Vagina (tissue), 2 donors: ENCODE results near the gene SPEM2. TPM values are rescaled to one million over a fixed set of nuclear protein-coding genes. Genes with fewer than 3 reads are reported as not detected.

Experiments
- DNase-seq, 2 donors: peaks; one replicate each; pipeline ENCODE4 v3.0.0-alpha.2; 2017; ENCODE audit errors: extremely low spot score in 2 of 2
- H3K27ac ChIP-seq: fragments of 200-600 bp; sonication (generic); one replicate; pipeline ENCODE4 v1.5.1; 2019
- H3K27me3 ChIP-seq: fragments of 200-600 bp; sonication (generic); one replicate; pipeline ENCODE4 v1.5.1; 2019
- H3K36me3 ChIP-seq, 2 donors: fragments of 200-600 bp; sonication (generic); one replicate each; pipeline ENCODE4 v1.5.1; 2017 to 2019
- H3K4me1 ChIP-seq: fragments of 200-600 bp; sonication (generic); one replicate; pipeline ENCODE4 v1.5.1; 2019
- H3K4me3 ChIP-seq, 2 donors: fragments of 200-600 bp; sonication (generic); 1 replicate in 1 of 2; 2 replicates in 1 of 2; pipeline ENCODE4 v1.5.1; 2016 to 2019
- H3K9me3 ChIP-seq: fragments of 200-600 bp; sonication (generic); one replicate; pipeline ENCODE4 v1.5.1; 2019
- CTCF ChIP-seq, 3 experiments: fragments of 450-650 bp in 2 of 3; fragments of 200-600 bp in 1 of 3; sonication (generic) in 1 of 3; IDR thresholded peaks; one replicate each; pipeline ENCODE4 v1.5.1; 2017 to 2019; ENCODE audit warnings: antibody characterized with exemption in 3 of 3, mild to moderate bottlenecking in 2 of 3, moderate library complexity in 2 of 3
- POLR2A ChIP-seq, 2 donors: fragments of 450-650 bp; IDR thresholded peaks; one replicate each; pipeline ENCODE4 v1.6.1; 2017; ENCODE audit warnings: antibody characterized with exemption in 2 of 2, mild to moderate bottlenecking in 2 of 2, moderate library complexity in 2 of 2
- POLR2AphosphoS5 ChIP-seq, 2 donors: sonication (generic); formaldehyde crosslinking; IDR thresholded peaks; one replicate each; pipeline ENCODE4 v1.9.0; 2017; ENCODE audit warnings: antibody characterized with exemption in 2 of 2, mild to moderate bottlenecking in 2 of 2, low read depth in 1 of 2; ENCODE audit not compliant: insufficient read depth in 1 of 2
- intact Hi-C: fragments of 100-400 bp; cut with DNase I; formaldehyde crosslinking; loops from one replicate; pipeline ENCODE4 v1.15.1; 2023
- total RNA-seq: library from RNA; depleted of rRNA; stranded (reverse); fragments of >200 nt; gene quantifications from one replicate; pipeline ENCODE4 v1.2.3, GENCODE V29; 2016

SPEM2 gene
- total RNA-seq, 1 donor from 2014 or later: not detected

GRCh38 chr17:7460850-7461660 lies 35.6 kb downstream of the SPEM2 start:
- Histone ChIP-seq H3K27ac (no peak overlapping the region), H3K27me3 (no peaks in the 10 kb centered on the region), H3K4me3 (no peak overlapping the region), H3K4me1 (peaks cover 28% of the 10 kb centered on the region), H3K9me3 (no peaks in the 10 kb centered on the region), H3K36me3 (peaks cover 0 to 35% of the 10 kb centered on the region in 2 donors)
- intact Hi-C loops: no loop called here
- no peak for TF ChIP-seq CTCF (IDR thresholded peaks at IDR 0.05)
- DNase-seq: no peak

- Histone ChIP-seq H3K9me3 (no peaks in the 10 kb centered on the region), H3K36me3 (peaks cover 0 to 47% of the 10 kb centered on the region in 2 donors), H3K4me3 (no peak overlapping the region), H3K4me1 (peaks cover 40% of the 10 kb centered on the region), H3K27ac (no peak overlapping the region), H3K27me3 (no peaks in the 10 kb centered on the region)
- TF ChIP-seq CTCF (IDR thresholded peaks at IDR 0.05): no peak
- no peak for TF ChIP-seq POLR2A (IDR thresholded peaks at IDR 0.05)
- TF ChIP-seq POLR2AphosphoS5 (IDR thresholded peaks at IDR 0.05; ENCODE audit: insufficient read depth in 1 of 2, low read depth in 1 of 2): no peak
- intact Hi-C loops: no loop called here
- no peak for DNase-seq
Measured at GRCh38 chr17:7462474-7463371, 37.3 kb downstream of the SPEM2 start.

- Histone ChIP-seq H3K27me3 (no peaks in the 10 kb centered on the region), H3K4me3 (no peak overlapping the region), H3K36me3 (peaks cover 0 to 47% of the 10 kb centered on the region in 2 donors), H3K27ac (no peak overlapping the region), H3K9me3 (no peaks in the 10 kb centered on the region), H3K4me1 (peaks cover 46% of the 10 kb centered on the region)
- DNase-seq: no peak
- intact Hi-C loops: no loop called here
- TF ChIP-seq POLR2AphosphoS5 (IDR thresholded peaks at IDR 0.05; ENCODE audit: insufficient read depth in 1 of 2, low read depth in 1 of 2): no peak
- no peak for TF ChIP-seq CTCF (IDR thresholded peaks at IDR 0.05)
- TF ChIP-seq POLR2A (IDR thresholded peaks at IDR 0.05): no peak
Measured at GRCh38 chr17:7463372-7463846, 38.0 kb downstream of the SPEM2 start.

GRCh38 chr17:7464081-7464480 lies 38.7 kb downstream of the SPEM2 start:
- Histone ChIP-seq H3K36me3 (peaks cover 0 to 47% of the 10 kb centered on the region in 2 donors), H3K9me3 (no peaks in the 10 kb centered on the region), H3K4me3 (no peak overlapping the region), H3K4me1 (peaks cover 53% of the 10 kb centered on the region), H3K27me3 (no peaks in the 10 kb centered on the region), H3K27ac (no peak overlapping the region)
- TF ChIP-seq POLR2AphosphoS5 (IDR thresholded peaks at IDR 0.05; ENCODE audit: insufficient read depth in 1 of 2, low read depth in 1 of 2): no peak
- TF ChIP-seq POLR2A (IDR thresholded peaks at IDR 0.05): no peak
- no peak for TF ChIP-seq CTCF (IDR thresholded peaks at IDR 0.05)
- DNase-seq: no peak
- intact Hi-C loops: no loop called here
